HFFc6 (cell line): ENCODE data around the gene NPY5R. TPM values are rescaled to one million over a fixed set of nuclear protein-coding genes. Genes with fewer than 3 reads are reported as not detected.

Experiments
- DNase-seq: peaks from one replicate; pipeline ENCODE4 v3.0.0-alpha.2; 2018
- H3K27ac Mint-ChIP-seq: 2 replicates; pipeline ENCODE4 v1.8.0; 2020; ENCODE audit warnings: mild to moderate bottlenecking, mixed read lengths
- H3K27me3 Mint-ChIP-seq: 2 replicates; pipeline ENCODE4 v1.8.0; 2021; ENCODE audit warnings: mild to moderate bottlenecking, moderate library complexity, mixed read lengths; ENCODE audit not compliant: insufficient read depth
- H3K36me3 Mint-ChIP-seq: 2 replicates; pipeline ENCODE4 v1.8.0; 2021; ENCODE audit warnings: low read depth, mixed read lengths
- H3K4me1 Mint-ChIP-seq: 2 replicates; pipeline ENCODE4 v1.8.0; 2020; ENCODE audit warnings: low read depth, mixed read lengths
- H3K4me3 Mint-ChIP-seq: 2 replicates; pipeline ENCODE4 v1.8.0; 2020; ENCODE audit warnings: mild to moderate bottlenecking, moderate library complexity, mixed read lengths
- H3K9me3 Mint-ChIP-seq: 2 replicates; pipeline ENCODE4 v1.8.0; 2020; ENCODE audit warnings: mild to moderate bottlenecking, mixed read lengths
- CTCF ChIP-seq: fragments of 200-600 bp; sonication (generic); IDR thresholded peaks from 2 replicates; pipeline ENCODE4 v1.5.0; 2021; ENCODE audit warnings: antibody characterized with exemption, mild to moderate bottlenecking
- total RNA-seq, 6 experiments: library from RNA; stranded (reverse); fragmentation: NEBNext Ultra II Directional; extraction: Animal tissue kit (Norgen Biotek cat#: 25700); gene quantifications; 2 replicates in 1 of 6; 3 replicates in 5 of 6; pipeline ENCODE4 v1.2.3, GENCODE V29; 2021

Gene NPY5R
- total RNA-seq, 6 experiments from 2014 or later = not detected

- no peak for TF ChIP-seq CTCF
- H3K27me3 Mint-ChIP-seq = no peaks in the 10 kb centered on the region; the same call in 1 of the 2 replicates
- no peak overlapping the region for H3K27ac Mint-ChIP-seq
- H3K36me3 Mint-ChIP-seq = no peaks in the 10 kb centered on the region
- no peaks in the 10 kb centered on the region for H3K4me1 Mint-ChIP-seq
- no peak for DNase-seq
- no peaks in the 10 kb centered on the region; the same call in 1 of the 2 replicates for H3K9me3 Mint-ChIP-seq
- H3K4me3 Mint-ChIP-seq = no peak overlapping the region
These were observed 28.3 kb downstream of the NPY5R start for GRCh38 chr4:163372029-163372428.

DNA sequence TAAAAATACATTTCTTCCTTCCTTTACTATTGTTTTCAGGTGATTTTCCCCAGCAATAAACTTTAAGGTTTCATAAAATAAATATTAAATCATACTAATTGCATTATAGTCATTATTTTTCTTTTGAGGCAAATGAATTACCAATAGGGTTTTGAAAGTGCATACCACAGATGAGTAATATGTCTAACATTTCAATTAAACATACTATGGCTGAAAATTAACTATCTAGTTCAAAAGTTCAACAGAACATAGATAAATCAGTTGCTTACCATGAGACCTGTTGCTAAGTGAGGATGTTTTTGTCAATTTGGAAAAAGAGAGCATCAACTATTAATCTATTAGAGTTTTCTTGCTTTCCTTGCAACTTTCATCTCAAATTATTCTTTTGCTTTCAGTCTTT, 35.0 kb downstream of the NPY5R start:
- Mint-ChIP-seq H3K9me3 (no peaks in the 10 kb centered on the region), H3K4me3 (no peak overlapping the region), H3K27me3 (peaks cover 2% of the 10 kb centered on the region; the same call in 1 of the 2 replicates), H3K36me3 (no peaks in the 10 kb centered on the region), H3K4me1 (no peaks in the 10 kb centered on the region), H3K27ac (no peak overlapping the region)
- no peak for DNase-seq
- no peak for TF ChIP-seq CTCF

GRCh38 chr4:163380703-163381102, 37.0 kb downstream of the NPY5R start:
- no peaks in the 10 kb centered on the region for H3K36me3 Mint-ChIP-seq
- no peak for DNase-seq
- H3K4me3 Mint-ChIP-seq = no peak overlapping the region
- H3K9me3 Mint-ChIP-seq = no peaks in the 10 kb centered on the region
- H3K4me1 Mint-ChIP-seq = no peaks in the 10 kb centered on the region
- TF ChIP-seq CTCF = no peak
- peaks cover 2% of the 10 kb centered on the region; the same call in 1 of the 2 replicates for H3K27me3 Mint-ChIP-seq
- no peak overlapping the region for H3K27ac Mint-ChIP-seq

DNA sequence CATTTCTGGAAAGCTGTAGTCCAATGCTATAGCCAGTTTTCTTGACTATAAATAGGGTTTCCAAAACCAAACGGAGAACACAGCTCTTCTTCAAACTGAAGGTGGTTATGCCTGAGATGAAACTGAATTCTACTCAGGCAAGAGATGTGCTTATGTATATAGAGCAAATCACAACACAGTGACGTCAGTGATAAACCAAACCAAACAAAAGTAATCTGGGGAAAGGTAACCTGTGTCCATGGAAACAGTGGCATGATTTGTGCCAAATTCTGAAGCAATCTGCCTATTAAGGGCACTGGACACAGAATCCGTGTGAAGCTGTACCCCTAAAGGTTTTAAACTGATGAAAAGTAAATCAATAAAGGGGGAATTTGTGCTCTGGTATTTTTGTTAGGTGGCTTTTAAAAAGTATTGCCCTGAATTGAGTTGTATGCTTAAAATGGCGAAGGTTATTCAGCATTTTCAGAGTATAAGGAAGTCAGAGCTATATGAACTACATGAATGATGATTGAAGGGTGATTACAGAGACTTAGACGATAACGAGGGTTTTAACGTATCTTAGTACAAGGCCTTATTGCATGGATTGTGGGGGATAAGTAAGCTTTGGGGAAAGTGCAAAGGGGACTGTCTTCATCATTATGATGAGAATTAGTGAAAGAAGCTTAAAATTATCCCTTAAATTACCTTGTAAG, 38.6 kb downstream of the NPY5R start:
- Mint-ChIP-seq H3K4me3 (no peak overlapping the region), H3K27ac (no peak overlapping the region), H3K9me3 (no peaks in the 10 kb centered on the region), H3K36me3 (no peaks in the 10 kb centered on the region), H3K27me3 (peaks cover 2% of the 10 kb centered on the region; the same call in 1 of the 2 replicates), H3K4me1 (no peaks in the 10 kb centered on the region)
- DNase-seq = no peak
- no peak for TF ChIP-seq CTCF

DNA sequence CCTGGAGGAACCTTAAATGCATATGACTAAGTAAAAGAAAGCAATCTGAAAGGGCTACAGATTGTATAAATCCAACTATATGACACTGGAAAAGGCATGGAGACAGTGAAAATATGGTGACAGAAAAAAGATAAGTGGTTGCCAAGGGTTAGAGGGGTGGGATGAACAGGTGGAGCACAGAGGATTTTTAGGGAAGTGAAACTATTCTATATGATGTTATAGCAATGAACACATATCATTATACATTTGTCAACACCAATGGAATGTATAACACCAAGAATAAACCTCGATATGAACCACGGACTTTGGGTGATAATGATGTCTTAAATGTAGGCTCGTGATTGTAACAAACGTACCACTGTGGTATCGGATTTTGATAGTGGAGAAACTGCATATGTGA, 40.7 kb downstream of the NPY5R start:
- no peak for TF ChIP-seq CTCF
- Mint-ChIP-seq H3K27me3 (peaks cover 2% of the 10 kb centered on the region; the same call in 1 of the 2 replicates), H3K4me1 (no peaks in the 10 kb centered on the region), H3K9me3 (no peaks in the 10 kb centered on the region), H3K4me3 (no peak overlapping the region), H3K27ac (no peak overlapping the region), H3K36me3 (no peaks in the 10 kb centered on the region)
- no peak for DNase-seq
